ENCODE measurements around the gene C1orf198.
A peak's percentile ranks its signal among the peaks of the same experiment; 100 is the strongest.

Gene C1orf198

GRCh38 chr1:230892018-230892491 is 23.7 kb upstream of the C1orf198 start:
- DNase-seq (ENCODE audit: low read depth in 1 of 2, low spot score in 1 of 2) = no peak

DNA sequence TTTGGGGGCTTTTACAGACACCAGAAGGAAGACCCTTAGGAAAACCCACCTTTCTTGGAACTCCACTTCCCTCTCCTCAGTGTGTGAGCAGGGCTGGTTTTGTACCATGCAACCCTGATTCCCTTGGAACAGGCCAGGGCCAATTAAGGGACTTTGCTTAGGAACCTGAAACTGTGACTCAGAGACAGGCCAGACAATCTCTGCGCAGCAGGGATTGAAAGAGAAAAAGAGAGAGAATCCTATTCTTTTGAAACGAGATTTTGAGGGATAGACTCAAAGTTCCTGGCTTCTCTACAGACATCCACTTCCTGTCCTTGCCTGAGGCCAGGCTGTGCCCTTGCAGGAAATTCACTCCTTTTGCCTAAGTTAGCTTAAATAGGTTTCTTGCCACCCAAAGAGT is 23.1 kb upstream of the C1orf198 start:
- DNase-seq (ENCODE audit: low read depth in 1 of 2, low spot score in 1 of 2) = no peak

- DNase-seq (ENCODE audit: low read depth in 1 of 2, low spot score in 1 of 2) = no peak
Measured at GRCh38 chr1:230884646-230885045, 16.3 kb upstream of the C1orf198 start.

- no peak for DNase-seq (ENCODE audit: low read depth in 1 of 2, low spot score in 1 of 2)
Measured at GRCh38 chr1:230883967-230884366, 15.6 kb upstream of the C1orf198 start.

GRCh38 chr1:230879778-230880177 is 11.5 kb upstream of the C1orf198 start:
- DNase-seq (ENCODE audit: low read depth in 1 of 2, low spot score in 1 of 2) = no peak

- no peak for DNase-seq (ENCODE audit: low read depth in 1 of 2, low spot score in 1 of 2)
Measured at GRCh38 chr1:230878591-230878990, 10.3 kb upstream of the C1orf198 start.

DNA sequence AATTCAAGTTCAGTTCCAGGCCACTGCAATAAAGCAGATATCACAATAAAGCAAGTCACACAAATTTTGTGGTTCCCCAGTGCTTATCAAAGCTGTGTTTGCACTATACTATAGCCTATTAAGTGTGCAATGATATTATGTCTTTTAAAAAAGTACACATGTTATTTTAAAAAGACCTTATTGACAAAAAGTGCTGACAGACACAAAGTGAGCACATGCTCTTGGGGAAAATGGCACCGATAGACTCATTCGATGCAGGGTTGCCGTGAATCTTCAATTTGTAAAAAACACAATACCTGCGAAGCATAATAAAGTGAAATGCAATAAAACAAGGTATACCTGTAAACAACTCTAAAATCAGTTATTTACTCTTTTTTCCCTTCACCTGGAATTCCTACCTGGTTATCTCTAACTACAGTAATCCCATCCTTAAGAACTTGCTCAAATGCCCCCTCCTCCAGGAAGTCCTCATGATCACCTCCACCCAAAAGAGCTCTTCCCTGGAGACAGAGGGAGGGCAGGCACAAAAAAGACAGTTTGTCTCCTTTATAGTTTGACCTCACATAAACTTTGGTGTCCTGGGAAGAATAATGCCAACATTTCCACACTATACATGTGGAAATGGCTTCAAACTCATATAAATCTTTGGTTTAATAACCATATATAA is 9.7 kb upstream of the C1orf198 start:
- no peak for DNase-seq (ENCODE audit: low read depth in 1 of 2, low spot score in 1 of 2)

- no peak for DNase-seq (ENCODE audit: low read depth in 1 of 2, low spot score in 1 of 2)
Measured at GRCh38 chr1:230877146-230877923, 9.0 kb upstream of the C1orf198 start.

GRCh38 chr1:230876660-230877059 is 8.3 kb upstream of the C1orf198 start:
- DNase-seq (ENCODE audit: low read depth in 1 of 2, low spot score in 1 of 2) = no peak

- no peak for DNase-seq (ENCODE audit: low read depth in 1 of 2, low spot score in 1 of 2)
Measured at GRCh38 chr1:230875370-230875769, 7.0 kb upstream of the C1orf198 start.

DNA sequence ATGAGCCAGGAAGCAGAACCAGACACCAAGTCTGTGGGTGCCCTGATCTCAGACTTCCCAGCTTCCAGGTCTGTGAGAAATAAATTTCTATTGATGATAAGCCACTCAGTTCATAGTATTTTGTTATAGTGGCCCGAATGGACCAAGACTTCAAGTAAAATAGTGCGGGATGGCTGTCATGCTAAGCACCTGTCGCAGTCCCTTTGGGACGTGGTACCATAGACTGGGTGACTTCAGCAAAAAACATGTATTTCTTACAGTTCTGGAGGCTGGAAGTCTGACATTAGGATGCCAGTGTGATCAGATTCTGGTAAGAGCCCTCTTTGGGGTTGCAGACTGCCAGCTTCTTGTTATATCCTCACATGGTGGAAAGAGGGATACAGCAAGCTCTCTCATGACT is 2.6 kb upstream of the C1orf198 start:
- DNase-seq (ENCODE audit: low read depth in 1 of 2, low spot score in 1 of 2) = no peak

DNA sequence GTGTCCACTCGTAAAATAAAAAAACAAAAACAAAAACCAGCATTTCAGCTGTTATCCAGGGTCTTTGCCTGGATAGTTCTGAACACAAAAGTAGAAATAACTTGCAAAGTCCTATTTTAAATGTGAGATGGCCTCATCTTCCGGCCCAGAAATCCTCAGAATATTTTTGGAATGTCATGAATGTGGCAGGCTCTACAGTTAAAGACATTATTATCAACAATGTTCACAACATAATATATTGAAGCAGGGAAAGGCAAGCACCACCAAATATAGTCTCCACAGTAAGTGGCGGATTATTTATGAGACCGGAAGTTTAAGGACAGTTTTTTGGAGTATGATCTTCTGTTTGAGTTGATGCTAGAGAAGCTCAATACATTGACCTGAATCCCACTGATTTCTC is 1.2 kb upstream of the C1orf198 start:
- DNase-seq (ENCODE audit: low read depth in 1 of 2, low spot score in 1 of 2) = no peak

- DNase-seq (ENCODE audit: low read depth in 1 of 2, low spot score in 1 of 2) = peak in 1 of 2 donors; percentile 9
Measured at GRCh38 chr1:230868736-230869385, 540 bp upstream of the C1orf198 start.

DNA sequence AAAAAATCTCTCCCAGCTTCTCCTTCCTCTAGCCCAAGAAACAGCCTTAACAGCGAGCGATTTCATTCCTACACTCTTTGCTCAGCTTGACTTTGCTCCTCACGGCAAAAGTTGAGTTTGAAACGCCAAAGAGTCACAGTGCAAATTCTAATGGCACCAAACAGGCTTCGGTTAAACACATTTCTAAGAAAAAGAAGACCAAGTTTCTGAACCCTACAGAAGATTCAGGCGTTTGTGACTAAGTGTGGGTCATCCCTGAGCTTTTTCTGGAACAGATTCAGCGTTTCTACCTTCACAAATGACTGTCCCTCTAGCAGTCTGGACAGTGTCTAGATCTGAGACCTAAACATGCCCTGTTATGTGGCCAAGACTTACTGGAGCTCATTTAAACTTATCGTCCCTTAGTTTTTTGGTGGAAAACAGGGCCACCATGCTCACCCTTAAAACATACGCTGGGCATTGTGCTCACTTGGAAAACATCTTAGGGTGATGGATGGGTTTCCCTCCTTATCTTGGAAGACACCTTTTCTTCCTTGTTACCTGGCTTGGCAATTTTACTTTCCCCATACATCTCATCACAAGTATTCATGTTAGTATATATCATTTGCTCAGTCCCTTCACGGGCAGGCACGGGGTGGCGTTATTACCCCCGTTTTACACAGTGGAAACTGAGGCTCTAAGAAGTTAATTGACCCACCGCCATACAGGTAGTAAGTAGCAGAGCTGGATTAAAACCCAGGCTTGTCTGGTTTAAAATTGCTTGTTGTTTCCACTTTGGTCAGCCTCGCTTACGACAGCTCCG is 1.0 kb downstream of the C1orf198 start:
- DNase-seq (ENCODE audit: low read depth in 1 of 2, low spot score in 1 of 2) = no peak

- DNase-seq (ENCODE audit: low read depth in 1 of 2, low spot score in 1 of 2) = no peak
Measured at GRCh38 chr1:230866171-230867070, 1.9 kb downstream of the C1orf198 start.

DNA sequence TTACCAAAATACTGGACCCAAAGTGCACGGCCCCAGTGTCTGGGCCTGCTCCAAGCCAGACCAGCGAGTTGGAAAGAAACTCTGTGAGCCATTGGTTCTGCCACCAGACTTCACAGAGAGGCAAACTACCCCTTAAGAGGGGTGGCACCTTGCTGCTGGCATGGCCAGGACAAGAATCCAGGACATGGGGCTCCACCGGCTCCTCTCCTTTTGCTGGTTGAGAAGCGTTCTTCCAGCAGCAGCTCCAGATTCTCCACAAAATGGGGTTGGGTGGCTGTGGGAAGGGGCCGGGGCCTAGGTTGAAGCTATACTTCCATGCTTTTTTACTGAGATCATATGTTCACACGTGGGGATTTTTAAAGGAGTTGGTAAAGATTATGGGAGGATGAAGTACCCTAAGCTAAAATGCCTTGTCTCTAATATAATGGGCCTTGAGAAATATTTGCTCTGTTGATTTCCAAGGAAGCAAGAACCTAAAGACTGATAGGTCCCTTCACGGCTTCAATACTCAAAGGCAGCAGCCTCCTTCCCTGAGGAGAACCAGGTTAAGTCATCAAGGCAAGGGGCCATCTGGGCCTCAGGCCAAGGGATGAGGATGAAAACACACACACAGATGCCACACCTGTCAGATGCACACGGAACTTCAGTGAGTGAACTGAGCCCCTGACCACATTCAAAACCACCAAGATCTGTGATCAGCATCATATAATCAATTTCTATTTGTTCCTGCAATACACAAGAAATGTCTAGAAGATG is 3.1 kb downstream of the C1orf198 start:
- no peak for DNase-seq (ENCODE audit: low read depth in 1 of 2, low spot score in 1 of 2)

- no peak for DNase-seq (ENCODE audit: low read depth in 1 of 2, low spot score in 1 of 2)
Measured at GRCh38 chr1:230864441-230864840, 3.9 kb downstream of the C1orf198 start.

DNA sequence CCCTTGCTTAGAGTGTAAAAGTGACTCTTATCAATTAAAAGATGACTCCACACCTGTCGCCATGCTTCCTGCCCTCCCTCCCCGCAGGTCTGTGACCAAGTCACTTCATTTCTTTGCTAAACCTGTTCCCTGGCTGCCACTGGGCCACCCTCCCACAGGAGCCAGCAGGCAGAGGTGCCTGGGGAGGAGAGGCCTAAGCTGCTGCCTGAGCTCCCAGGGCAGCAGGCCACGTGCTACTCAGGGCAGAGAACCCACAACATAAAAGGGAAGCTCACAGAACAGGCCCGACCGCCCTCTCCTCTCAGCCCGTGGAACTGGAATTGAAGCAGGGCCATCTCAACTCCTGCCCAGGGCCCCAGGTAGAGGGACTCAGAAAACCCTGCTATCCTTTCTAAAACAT is 4.9 kb downstream of the C1orf198 start:
- DNase-seq (ENCODE audit: low read depth in 1 of 2, low spot score in 1 of 2) = no peak

DNA sequence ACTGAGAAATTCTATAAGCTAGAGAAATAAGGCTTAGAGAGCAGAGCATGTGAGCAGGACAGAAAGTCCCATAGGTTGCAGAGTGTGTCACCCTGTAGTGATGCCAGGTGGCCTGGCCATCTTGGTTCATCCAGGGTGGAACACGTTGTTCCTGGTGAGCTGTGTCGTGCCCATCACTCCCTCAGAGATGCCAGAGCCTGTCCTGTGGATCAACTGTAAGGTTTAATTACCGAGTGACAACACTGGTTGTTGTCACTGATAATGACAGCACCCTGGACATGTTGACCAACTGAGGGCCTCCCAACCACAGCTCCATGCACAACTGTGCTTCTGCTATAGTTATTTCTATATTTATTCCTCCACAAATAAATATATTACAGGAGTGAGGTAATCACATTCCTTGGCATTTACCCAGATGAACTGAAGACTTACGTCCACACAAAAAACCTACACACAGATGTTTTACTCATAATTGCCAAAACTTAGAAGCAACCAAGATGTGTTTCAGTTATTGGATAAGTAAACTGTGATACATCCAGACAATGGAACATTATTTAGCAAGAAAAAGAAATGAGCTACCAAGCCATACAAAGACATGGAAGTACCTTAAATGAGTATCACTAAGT is 6.2 kb downstream of the C1orf198 start:
- DNase-seq (ENCODE audit: low read depth in 1 of 2, low spot score in 1 of 2) = no peak
